Bone marrow (tissue), 2 donors: ENCODE measurements around the gene TXNL4B.
"Not testable (repeated sequence)": the region's sequence is repeated elsewhere in the genome, so short reads cannot be mapped to it uniquely, and the experiment has no call there.

Experiments
- DNase-seq, 2 donors: peaks; one replicate each; lab custom pipeline; 2025; lab: John Stamatoyannopoulos, UW

TXNL4B gene

DNA sequence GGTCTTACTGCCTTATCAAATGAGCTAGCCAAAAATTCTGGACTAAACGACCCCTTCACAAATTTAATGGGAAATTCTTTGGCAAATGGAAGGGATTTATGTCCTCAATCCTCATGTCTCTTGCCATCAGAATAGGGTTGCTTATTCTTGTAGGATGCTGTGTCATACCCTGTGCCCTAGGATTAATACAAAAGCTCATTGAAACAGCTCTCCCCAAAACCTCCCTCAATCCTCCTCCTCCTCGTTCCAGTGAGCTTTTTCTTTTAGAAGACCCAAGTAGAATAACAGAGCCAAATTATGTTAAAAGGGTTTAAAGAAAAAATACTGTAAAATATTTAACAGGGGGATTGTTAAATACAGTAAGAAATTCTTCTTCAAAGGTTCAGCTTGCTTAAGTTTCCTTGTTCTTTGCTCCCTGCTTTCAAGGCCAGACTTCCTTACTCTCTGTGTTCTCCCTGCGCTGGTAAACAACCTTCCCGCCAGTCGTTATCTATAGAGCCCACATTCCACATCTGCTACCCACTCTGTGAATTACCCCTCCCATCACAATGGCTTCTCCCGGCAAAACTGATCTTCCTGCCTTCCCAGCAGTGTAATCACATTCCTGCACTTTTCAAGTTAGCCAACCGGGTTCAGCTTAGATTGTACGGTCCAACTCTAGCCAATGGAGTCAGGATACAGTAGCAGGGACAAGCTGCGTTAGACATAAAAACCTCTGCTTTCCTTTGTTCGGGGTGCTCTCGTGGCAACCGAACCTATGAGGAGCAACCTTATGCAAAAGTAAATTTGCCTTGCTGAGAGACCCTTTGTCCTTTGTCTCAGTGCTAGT is 20.7 kb downstream of the TXNL4B start:
- DNase-seq = no peak

DNA sequence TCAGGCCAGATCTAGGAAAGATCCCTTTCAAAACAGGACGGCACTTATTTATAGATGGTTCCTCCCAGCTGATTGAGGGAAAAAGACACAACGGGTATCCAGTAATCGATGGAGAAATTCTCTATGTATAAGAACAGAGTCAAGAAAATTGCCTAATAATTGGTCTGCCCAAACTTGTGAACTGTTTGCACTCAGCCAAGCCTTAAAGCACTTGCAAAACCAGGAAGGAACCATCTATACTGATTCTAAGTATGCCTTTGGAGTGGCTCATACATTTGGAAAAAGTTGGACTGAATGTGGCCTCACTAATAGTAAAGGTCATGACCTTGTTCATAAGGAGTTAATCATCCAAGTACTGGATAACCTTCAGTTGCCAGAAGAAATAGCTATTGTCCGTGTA is 24.5 kb downstream of the TXNL4B start:
- DNase-seq = no peak

DNA sequence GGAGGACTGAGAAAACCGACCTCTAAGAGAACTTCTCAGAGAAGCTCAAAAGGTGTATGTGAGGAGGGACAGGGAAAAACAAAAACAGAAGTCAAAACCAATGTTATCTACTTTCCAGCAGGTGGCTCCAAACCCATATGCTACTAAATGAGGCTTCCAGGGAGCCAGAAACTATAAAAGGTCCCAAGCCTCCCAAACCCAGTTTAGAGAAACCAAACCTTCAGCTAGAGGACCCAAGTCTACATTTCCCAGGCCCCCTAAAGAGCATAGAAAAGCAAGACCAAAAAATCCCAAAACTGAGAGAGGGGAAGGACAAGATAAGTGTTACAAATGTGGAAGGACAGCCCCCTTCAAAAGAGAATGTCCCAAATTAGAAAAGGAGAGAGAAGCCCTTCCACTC is 26.7 kb downstream of the TXNL4B start:
- DNase-seq = peak in 1 of 2 donors; percentile 27

DNA sequence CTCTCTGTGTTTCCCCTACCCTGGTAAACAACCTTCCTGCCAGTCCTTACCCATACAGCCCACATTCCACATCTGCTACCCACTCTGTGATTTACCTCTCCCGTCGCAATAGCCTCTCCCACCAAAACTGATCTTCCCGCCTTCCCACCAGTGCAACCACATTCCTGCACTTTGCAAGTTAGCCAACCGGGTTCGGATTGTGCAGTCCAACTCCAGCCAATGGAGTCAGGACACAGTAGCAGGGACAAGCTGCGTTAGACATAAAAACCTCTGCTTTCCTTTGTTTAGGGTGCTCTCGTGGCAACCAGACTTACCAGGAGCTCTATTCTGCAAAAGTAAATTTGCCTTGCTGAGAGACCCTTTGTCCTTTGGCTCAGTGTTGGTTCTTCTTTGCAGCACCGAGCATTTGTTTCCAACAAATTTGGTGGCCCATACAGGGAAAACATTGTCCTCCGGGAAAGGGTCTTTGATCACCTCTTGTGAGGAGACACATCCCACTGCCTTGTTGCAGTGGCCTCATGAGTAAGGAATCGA is 29.0 kb downstream of the TXNL4B start:
- no peak for DNase-seq

DNA sequence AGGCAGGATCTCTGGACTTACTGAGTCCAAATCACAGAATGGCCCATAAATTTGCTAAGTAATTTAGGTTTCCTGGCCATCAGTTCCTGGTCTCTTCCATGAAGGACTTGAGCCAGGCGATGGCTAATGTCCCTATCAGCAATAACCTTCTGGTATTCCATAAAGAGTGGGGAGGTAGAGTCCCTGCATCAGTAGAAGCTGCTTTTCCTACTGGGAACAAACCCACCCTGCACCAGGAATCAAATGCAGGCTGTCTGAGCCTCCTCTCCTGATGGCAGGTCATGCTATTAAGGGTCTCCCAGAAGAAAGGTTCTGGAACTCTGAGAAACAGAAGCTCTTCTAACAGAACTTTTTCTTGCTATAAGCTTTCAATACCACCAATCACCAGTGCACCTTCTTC is 31.9 kb downstream of the TXNL4B start:
- DNase-seq = no peak

GRCh38 chr16:72060405-72060804 is 33.0 kb downstream of the TXNL4B start:
- DNase-seq = no peak

DNA sequence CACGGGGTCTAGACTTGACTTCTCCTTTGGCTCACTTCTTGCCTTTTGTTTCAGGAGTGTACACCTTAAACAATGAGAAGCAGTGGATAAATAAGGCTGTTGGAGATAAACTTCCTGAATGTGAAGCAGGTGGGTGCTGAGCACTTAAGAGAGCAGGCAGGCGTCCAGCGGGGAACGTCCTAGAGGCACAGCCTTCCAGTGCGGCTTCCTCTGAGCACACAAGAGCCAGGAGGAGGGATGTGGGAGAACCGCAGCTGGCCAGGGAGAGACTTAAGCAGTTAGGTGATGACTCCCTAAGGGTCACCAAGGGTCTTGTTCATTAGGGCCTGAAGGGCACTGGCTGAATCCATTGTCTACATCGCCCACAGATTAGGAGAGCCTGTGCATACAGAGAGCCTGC is 34.4 kb downstream of the TXNL4B start:
- not testable (repeated sequence) for DNase-seq

- not testable (repeated sequence) for DNase-seq
Measured at GRCh38 chr16:72057313-72057712, 36.1 kb downstream of the TXNL4B start.

GRCh38 chr16:72055911-72056310 is 37.5 kb downstream of the TXNL4B start:
- DNase-seq = no peak

DNA sequence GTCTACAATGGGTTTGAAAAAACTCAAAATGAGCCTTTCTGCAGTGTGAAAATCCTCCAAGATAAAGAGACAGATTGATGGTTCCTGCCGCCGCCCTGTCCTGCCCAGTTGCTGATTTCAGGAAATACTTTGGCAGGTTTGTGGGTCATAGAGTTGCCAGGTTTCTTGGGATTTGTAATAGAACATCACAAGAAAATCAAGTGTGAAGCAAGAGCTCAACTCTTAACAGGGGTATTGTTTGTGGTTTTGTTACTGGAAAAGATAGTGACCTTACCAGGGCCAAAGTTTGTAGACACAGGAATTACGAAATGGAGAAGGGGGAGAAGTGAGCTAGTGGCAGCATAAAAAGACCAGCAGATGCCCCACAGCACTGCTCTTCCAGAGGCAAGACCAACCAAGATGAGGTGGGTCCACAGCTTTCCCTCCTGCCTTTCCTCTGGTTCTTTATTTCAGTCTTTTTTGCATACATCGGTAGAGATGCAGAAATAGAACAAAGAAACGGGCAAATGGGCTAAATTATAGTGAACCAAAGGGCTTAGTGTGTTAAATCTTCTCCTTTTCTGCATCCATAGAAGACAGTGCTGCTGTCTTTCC is 39.1 kb downstream of the TXNL4B start, which contains the start of gene HP:
HP (plus strand) TSS at position 252 of the 594 bp plus-strand sequence; CDS start at position 400, 148 bp downstream.
- DNase-seq = not testable (repeated sequence)

DNA sequence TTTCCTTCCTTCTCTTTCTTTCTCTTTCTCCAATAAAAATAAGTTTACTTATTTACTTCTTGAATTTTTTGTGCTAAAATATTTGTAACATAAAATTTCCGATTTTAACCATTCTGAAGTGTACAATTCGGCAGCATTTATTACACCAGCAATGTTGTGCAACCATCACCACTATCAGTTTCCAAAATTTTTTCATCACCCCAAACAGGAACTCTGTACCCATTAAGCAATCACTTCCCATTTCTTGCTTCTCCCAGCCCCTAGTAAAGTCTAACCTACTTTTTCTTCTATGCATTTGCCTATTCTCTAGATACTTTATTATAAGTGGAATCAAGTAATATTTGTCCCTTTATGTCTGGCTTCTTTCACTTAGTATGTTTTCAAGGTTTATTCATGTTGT is 41.6 kb downstream of the TXNL4B start:
- peak in 1 of 2 donors; percentile 3 for DNase-seq

GRCh38 chr16:72050769-72051464 is 42.5 kb downstream of the TXNL4B start:
- no peak for DNase-seq

GRCh38 chr16:72049110-72049509 is 44.3 kb downstream of the TXNL4B start:
- DNase-seq = no peak

DNA sequence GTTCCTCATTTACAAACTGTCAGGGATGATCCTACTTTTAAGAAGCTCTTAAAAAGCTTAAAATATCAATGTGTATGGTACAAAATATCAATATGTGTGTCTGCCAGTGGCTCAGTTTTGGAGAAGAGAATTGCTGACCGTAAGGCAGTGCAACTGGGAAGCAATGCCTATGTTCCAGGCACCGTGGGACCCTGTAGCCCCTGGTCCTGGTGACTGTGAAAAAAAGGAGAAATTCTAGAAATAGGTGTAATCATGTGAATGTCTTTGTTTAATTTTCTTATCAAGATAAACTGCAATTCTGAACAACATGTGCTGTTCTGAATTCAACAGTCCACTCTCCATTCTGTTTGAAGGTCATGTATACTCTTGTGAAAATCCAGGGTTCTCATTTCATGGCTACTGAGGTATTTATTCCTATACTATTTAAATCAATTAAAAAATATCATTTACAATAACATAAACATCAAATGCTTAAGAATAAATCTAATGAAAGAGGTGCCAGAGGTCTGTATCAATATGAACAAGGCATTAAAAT is 48.5 kb downstream of the TXNL4B start:
- no peak for DNase-seq

GRCh38 chr16:72044296-72044695 is 49.1 kb downstream of the TXNL4B start:
- no peak for DNase-seq

DNA sequence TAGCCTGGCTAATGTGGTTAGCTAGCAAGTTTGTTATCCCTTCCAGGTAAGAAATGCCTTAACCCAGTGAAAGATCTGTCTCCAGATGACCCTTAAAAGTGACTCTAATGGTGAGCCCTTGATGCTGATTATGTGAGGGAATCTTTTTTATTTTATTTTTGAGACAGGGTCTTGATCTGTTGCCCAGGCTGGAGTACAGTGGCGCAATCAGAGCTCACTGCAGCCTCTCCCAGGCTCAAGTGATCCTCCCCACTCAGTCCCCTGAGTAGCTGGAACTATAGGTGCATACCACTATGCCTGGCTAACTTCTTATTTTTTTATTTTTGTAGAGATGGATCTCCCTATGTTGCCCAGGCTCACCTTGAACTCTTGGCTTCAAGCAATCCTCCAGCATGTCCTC is 49.9 kb downstream of the TXNL4B start:
- no peak for DNase-seq

- DNase-seq = no peak
Measured at GRCh38 chr16:72043058-72043457, 50.4 kb downstream of the TXNL4B start.

- DNase-seq = no peak
Measured at GRCh38 chr16:72042157-72042660, 51.2 kb downstream of the TXNL4B start.

- DNase-seq = no peak
Measured at GRCh38 chr16:72036098-72036497, 57.3 kb downstream of the TXNL4B start.
